GM19240 (cell line): ENCODE data around the gene GGA1.
A peak's percentile ranks its signal among the peaks of the same experiment; 100 is the strongest.
"Not testable (repeated sequence)": the region's sequence is repeated elsewhere in the genome, so short reads cannot be mapped to it uniquely, and the experiment has no call there.

Source experiments
- DNase-seq: peaks from one replicate; pipeline ENCODE4 v3.0.0; 2011; ENCODE audit warnings: low spot score; ENCODE audit not compliant: insufficient read length

The GGA1 gene

GRCh38 chr22:37607935-37608476, 628 bp upstream of the GGA1 start:
- no peak for DNase-seq

GRCh38 chr22:37609240-37610152, 862 bp downstream of the GGA1 start:
- peak; percentile 45 for DNase-seq

- DNase-seq: not testable (repeated sequence)
These were observed 1.5 kb downstream of the GGA1 start for GRCh38 chr22:37610153-37610475.

GRCh38 chr22:37610480-37611129, 2.0 kb downstream of the GGA1 start:
- DNase-seq: no peak

- DNase-seq: no peak
These were observed 2.6 kb downstream of the GGA1 start for GRCh38 chr22:37611207-37611606.

- DNase-seq: no peak
These were observed 7.8 kb downstream of the GGA1 start for GRCh38 chr22:37616201-37617083.

- no peak for DNase-seq
These were observed 8.8 kb downstream of the GGA1 start for GRCh38 chr22:37617431-37617830.

GRCh38 chr22:37618072-37618656, 9.5 kb downstream of the GGA1 start:
- no peak for DNase-seq

- no peak for DNase-seq
These were observed 10.0 kb downstream of the GGA1 start for GRCh38 chr22:37618674-37619073.

GRCh38 chr22:37619991-37620390, 11.4 kb downstream of the GGA1 start:
- no peak for DNase-seq

GRCh38 chr22:37621352-37621860, 12.8 kb downstream of the GGA1 start:
- DNase-seq: no peak

GRCh38 chr22:37623075-37624016, 14.7 kb downstream of the GGA1 start:
- DNase-seq: peak; percentile 79

GRCh38 chr22:37624017-37624365, 15.4 kb downstream of the GGA1 start:
- no peak for DNase-seq

GRCh38 chr22:37624876-37625275, 16.2 kb downstream of the GGA1 start:
- no peak for DNase-seq

GRCh38 chr22:37625737-37626136, 17.1 kb downstream of the GGA1 start:
- no peak for DNase-seq

- DNase-seq: no peak
These were observed 17.5 kb downstream of the GGA1 start for GRCh38 chr22:37626144-37626543.

- no peak for DNase-seq
These were observed 18.0 kb downstream of the GGA1 start for GRCh38 chr22:37626556-37627075.

- no peak for DNase-seq
These were observed 18.5 kb downstream of the GGA1 start for GRCh38 chr22:37627121-37627520.

- no peak for DNase-seq
These were observed 18.9 kb downstream of the GGA1 start for GRCh38 chr22:37627545-37627944.

GRCh38 chr22:37628830-37629229, 20.2 kb downstream of the GGA1 start:
- DNase-seq: no peak
